Activated T-cell treated with anti-CD3 and anti-CD28 coated beads, Interleukin-2, amount 50 U/mL, for 72 hours (primary cell): ENCODE results near the gene PCYOX1L. TPM values are rescaled to one million over a fixed set of nuclear protein-coding genes. Genes with fewer than 3 reads are reported as not detected.

Experiments used
- ATAC-seq, 2 donors: fragments of 150-1000 bp; cut with Tn5 transposase; replicated peaks in 1 of 2; 2 replicates each; pipeline ENCODE4 v1.10.0; 2021; ENCODE audit warnings: moderate library complexity in 2 of 2, mild to moderate bottlenecking in 1 of 2
- DNase-seq, 2 donors: peaks; one replicate each; pipeline ENCODE4 v3.0.0; 2021 to 2022; ENCODE audit warnings: mixed read lengths in 1 of 2
- H3K27ac Mint-ChIP-seq: one replicate; pipeline ENCODE4 v1.8.0; 2022; ENCODE audit warnings: mild to moderate bottlenecking, moderate library complexity, mixed read lengths
- H3K27me3 Mint-ChIP-seq: one replicate; pipeline ENCODE4 v1.8.0; 2022; ENCODE audit warnings: low read depth, mixed read lengths
- H3K36me3 Mint-ChIP-seq, 2 donors: one replicate each; pipeline ENCODE4 v1.8.0; 2022; ENCODE audit warnings: mixed read lengths in 2 of 2, mild to moderate bottlenecking in 1 of 2; ENCODE audit not compliant: insufficient read depth in 2 of 2
- H3K4me1 Mint-ChIP-seq: one replicate; pipeline ENCODE4 v1.8.0; 2022; ENCODE audit warnings: low read depth, mixed read lengths
- H3K4me3 Mint-ChIP-seq, 2 donors: one replicate each; pipeline ENCODE4 v1.8.0; 2022; ENCODE audit warnings: mild to moderate bottlenecking in 2 of 2, mixed read lengths in 2 of 2, moderate library complexity in 2 of 2
- H3K9me3 Mint-ChIP-seq, 2 donors: one replicate each; pipeline ENCODE4 v1.8.0; 2022; ENCODE audit warnings: mixed read lengths in 2 of 2
- total RNA-seq, 2 donors: library from RNA; stranded (reverse); gene quantifications; one replicate each; pipeline ENCODE4 v1.2.3, GENCODE V29; 2022

Gene PCYOX1L
- total RNA-seq, 2 donors from 2014 or later = 18.2 to 24.4 TPM

GRCh38 chr5:149345147-149345891 lies 12.5 kb upstream of the PCYOX1L start, which contains the start of gene GRPEL2:
Gene GRPEL2, plus strand, starts transcription at chr5:149345499. Its CDS starts 41 bp downstream, at chr5:149345540.
- ATAC-seq (peak; percentile 95 to 96), DNase-seq (peak; percentile 94 to 96)
- peaks cover 22 to 39% of the 10 kb centered on the region in 2 donors for H3K36me3 Mint-ChIP-seq
- peak within 1 kb of the TSS; percentile 97 for H3K27ac Mint-ChIP-seq
- peaks cover 54% of the 10 kb centered on the region for H3K4me1 Mint-ChIP-seq
- no peaks in the 10 kb centered on the region for H3K27me3 Mint-ChIP-seq
- H3K4me3 Mint-ChIP-seq = peak within 1 kb of the TSS; percentile 96 to 98
- H3K9me3 Mint-ChIP-seq = no peaks in the 10 kb centered on the region

- Mint-ChIP-seq H3K36me3 (peaks cover 26 to 44% of the 10 kb centered on the region in 2 donors), H3K9me3 (no peaks in the 10 kb centered on the region), H3K4me3 (peak overlapping the region; percentile 96 to 98), H3K27ac (peak overlapping the region; percentile 97), H3K27me3 (no peaks in the 10 kb centered on the region), H3K4me1 (peaks cover 60% of the 10 kb centered on the region)
- peak; percentile 5 to 7 for ATAC-seq
- DNase-seq = peak; percentile 21 to 23
These were observed 12.0 kb upstream of the PCYOX1L start for GRCh38 chr5:149345892-149346222.

- no peaks in the 10 kb centered on the region for H3K27me3 Mint-ChIP-seq
- ATAC-seq (peak in 1 of 2 donors; percentile 22), DNase-seq (no peak)
- peak overlapping the region; percentile 96 to 98 for H3K4me3 Mint-ChIP-seq
- H3K4me1 Mint-ChIP-seq = peaks cover 85% of the 10 kb centered on the region
- H3K9me3 Mint-ChIP-seq = no peaks in the 10 kb centered on the region
- peak overlapping the region; percentile 98 for H3K27ac Mint-ChIP-seq
- peaks cover 31 to 63% of the 10 kb centered on the region in 2 donors for H3K36me3 Mint-ChIP-seq
These were observed 9.3 kb upstream of the PCYOX1L start for GRCh38 chr5:149348518-149348917.

- Mint-ChIP-seq H3K4me1 (peaks cover 83% of the 10 kb centered on the region), H3K27ac (peak overlapping the region; percentile 98), H3K36me3 (peaks cover 31 to 68% of the 10 kb centered on the region in 2 donors), H3K4me3 (peak overlapping the region in 1 of 2 donors; percentile 61), H3K27me3 (no peaks in the 10 kb centered on the region), H3K9me3 (no peaks in the 10 kb centered on the region)
- no peak for ATAC-seq
- no peak for DNase-seq
These were observed 8.5 kb upstream of the PCYOX1L start for GRCh38 chr5:149349382-149349781.

- Mint-ChIP-seq H3K4me3 (peak overlapping the region in 1 of 2 donors; percentile 35), H3K27me3 (no peaks in the 10 kb centered on the region), H3K4me1 (peaks cover 95% of the 10 kb centered on the region), H3K36me3 (peaks cover 33 to 67% of the 10 kb centered on the region in 2 donors), H3K27ac (peak overlapping the region; percentile 5), H3K9me3 (no peaks in the 10 kb centered on the region)
- DNase-seq (no peak), ATAC-seq (no peak)
These were observed 5.7 kb upstream of the PCYOX1L start for GRCh38 chr5:149352169-149352568.

GRCh38 chr5:149353911-149354310 lies 3.9 kb upstream of the PCYOX1L start:
- no peaks in the 10 kb centered on the region for H3K9me3 Mint-ChIP-seq
- H3K4me1 Mint-ChIP-seq = peaks cover 90% of the 10 kb centered on the region
- peak overlapping the region in 1 of 2 donors; percentile 4 for H3K4me3 Mint-ChIP-seq
- ATAC-seq = no peak
- peaks cover 26 to 52% of the 10 kb centered on the region in 2 donors for H3K36me3 Mint-ChIP-seq
- no peaks in the 10 kb centered on the region for H3K27me3 Mint-ChIP-seq
- peak overlapping the region; percentile 61 for H3K27ac Mint-ChIP-seq
- no peak for DNase-seq

- ATAC-seq (peak; percentile 17 to 40), DNase-seq (peak; percentile 38 to 48)
- Mint-ChIP-seq H3K4me1 (peaks cover 90% of the 10 kb centered on the region), H3K4me3 (peak overlapping the region; percentile 2 to 59), H3K9me3 (no peaks in the 10 kb centered on the region), H3K36me3 (peaks cover 16 to 39% of the 10 kb centered on the region in 2 donors), H3K27me3 (no peaks in the 10 kb centered on the region), H3K27ac (peak overlapping the region; percentile 85)
These were observed 2.2 kb upstream of the PCYOX1L start for GRCh38 chr5:149355688-149356087.

- ATAC-seq (peak; percentile 15 to 32), DNase-seq (peak; percentile 54 to 58)
- Mint-ChIP-seq H3K9me3 (no peaks in the 10 kb centered on the region), H3K4me3 (peak overlapping the region; percentile 48 to 59), H3K36me3 (peaks cover 15 to 33% of the 10 kb centered on the region in 2 donors), H3K27ac (peak overlapping the region; percentile 85), H3K27me3 (no peaks in the 10 kb centered on the region), H3K4me1 (peaks cover 87% of the 10 kb centered on the region)
These were observed 1.5 kb upstream of the PCYOX1L start for GRCh38 chr5:149356391-149356790.

GRCh38 chr5:149358294-149358651 lies 427 bp downstream of the PCYOX1L start:
- Mint-ChIP-seq H3K4me1 (peaks cover 70% of the 10 kb centered on the region), H3K9me3 (no peaks in the 10 kb centered on the region), H3K4me3 (peak overlapping the region; percentile 86 to 94), H3K27ac (peak overlapping the region; percentile 89), H3K27me3 (no peaks in the 10 kb centered on the region), H3K36me3 (peaks cover 11 to 20% of the 10 kb centered on the region in 2 donors)
- DNase-seq (peak in 1 of 2 donors; percentile 36), ATAC-seq (peak; percentile 4 to 8)

- no peaks in the 10 kb centered on the region for H3K27me3 Mint-ChIP-seq
These were observed 1.1 kb downstream of the PCYOX1L start for GRCh38 chr5:149358868-149359495.

GRCh38 chr5:149360272-149360671 lies 2.4 kb downstream of the PCYOX1L start:
- Mint-ChIP-seq H3K4me3 (peak overlapping the region in 1 of 2 donors; percentile 13), H3K27me3 (no peaks in the 10 kb centered on the region), H3K36me3 (peaks cover 3 to 5% of the 10 kb centered on the region in 2 donors), H3K9me3 (no peaks in the 10 kb centered on the region), H3K4me1 (peaks cover 52% of the 10 kb centered on the region), H3K27ac (peak overlapping the region; percentile 82)
- DNase-seq (no peak), ATAC-seq (no peak)

More at GRCh38 chr5:149358868-149359495, 1.1 kb downstream of the PCYOX1L start:
- DNase-seq (no peak), ATAC-seq (no peak)
- H3K4me1 Mint-ChIP-seq = peaks cover 65% of the 10 kb centered on the region
- H3K9me3 Mint-ChIP-seq = no peaks in the 10 kb centered on the region
- H3K4me3 Mint-ChIP-seq = peak overlapping the region; percentile 86 to 94
- peak overlapping the region; percentile 89 for H3K27ac Mint-ChIP-seq
- H3K36me3 Mint-ChIP-seq = peaks cover 9 to 17% of the 10 kb centered on the region in 2 donors

GRCh38 chr5:149362541-149362940 lies 4.7 kb downstream of the PCYOX1L start:
- Mint-ChIP-seq H3K4me3 (no peak overlapping the region), H3K27me3 (no peaks in the 10 kb centered on the region), H3K36me3 (no peaks in the 10 kb centered on the region), H3K4me1 (peaks cover 30% of the 10 kb centered on the region), H3K9me3 (no peaks in the 10 kb centered on the region), H3K27ac (no peak overlapping the region)
- DNase-seq (no peak), ATAC-seq (no peak)

GRCh38 chr5:149363358-149363757 lies 5.5 kb downstream of the PCYOX1L start:
- Mint-ChIP-seq H3K27me3 (no peaks in the 10 kb centered on the region), H3K4me1 (peaks cover 28% of the 10 kb centered on the region), H3K36me3 (no peaks in the 10 kb centered on the region), H3K27ac (no peak overlapping the region), H3K4me3 (no peak overlapping the region), H3K9me3 (no peaks in the 10 kb centered on the region)
- DNase-seq = no peak
- no peak for ATAC-seq
